ENCODE data around the gene ITGB1.

ITGB1 gene

DNA sequence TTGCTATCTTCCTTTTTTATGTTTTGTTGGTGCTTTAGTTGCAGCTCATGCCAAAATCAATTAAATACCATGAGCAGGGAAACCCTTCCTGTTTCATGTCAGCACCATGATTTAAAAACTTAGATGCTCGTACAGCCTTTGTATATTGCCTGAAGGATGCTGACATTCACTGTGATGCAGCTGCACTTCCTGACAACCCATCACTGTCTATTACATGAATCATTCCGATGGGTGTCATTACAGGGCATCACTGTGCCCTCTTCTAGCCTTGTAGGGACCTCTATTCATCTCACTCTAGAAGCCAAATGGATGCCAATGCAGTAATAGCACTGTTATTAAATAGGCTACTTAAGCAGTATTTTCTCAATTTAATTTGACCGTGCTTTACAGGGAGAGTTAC lies 18.3 kb upstream of the ITGB1 start:
- no peak for DNase-seq (ENCODE audit: low read depth in 1 of 2, low spot score in 1 of 2)
- in situ Hi-C loops (cut with HindIII; ENCODE audit: low pct_unique_long_range_greater_than_20kb, low sequenced_read_pairs), result no loop called here
- no peak for TF ChIP-seq JUND (IDR thresholded peaks at IDR 0.05; ENCODE audit: low read depth)

DNA sequence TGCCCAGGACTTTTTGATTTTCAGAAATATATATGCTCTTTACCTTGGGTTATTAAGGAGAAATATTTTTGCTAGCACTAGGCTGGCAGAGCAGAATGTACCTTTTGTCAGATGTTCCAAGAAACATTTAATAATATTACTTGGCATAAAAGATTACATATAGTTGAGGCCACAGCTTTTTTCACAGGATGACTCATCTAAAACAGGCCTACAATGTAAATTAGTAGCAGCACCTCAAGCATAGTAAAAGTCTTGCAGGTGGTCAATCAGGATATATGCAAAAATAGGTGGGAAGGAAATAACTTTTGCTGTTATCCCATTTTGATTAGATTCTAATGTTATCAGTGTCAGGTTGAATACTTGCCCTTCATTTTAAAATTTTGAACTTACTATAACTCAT lies 14.9 kb upstream of the ITGB1 start:
- in situ Hi-C loops (cut with HindIII; ENCODE audit: low pct_unique_long_range_greater_than_20kb, low sequenced_read_pairs), result no loop called here
- DNase-seq (ENCODE audit: low read depth in 1 of 2, low spot score in 1 of 2), result no peak
- no peak for TF ChIP-seq JUND (IDR thresholded peaks at IDR 0.05; ENCODE audit: low read depth)

DNA sequence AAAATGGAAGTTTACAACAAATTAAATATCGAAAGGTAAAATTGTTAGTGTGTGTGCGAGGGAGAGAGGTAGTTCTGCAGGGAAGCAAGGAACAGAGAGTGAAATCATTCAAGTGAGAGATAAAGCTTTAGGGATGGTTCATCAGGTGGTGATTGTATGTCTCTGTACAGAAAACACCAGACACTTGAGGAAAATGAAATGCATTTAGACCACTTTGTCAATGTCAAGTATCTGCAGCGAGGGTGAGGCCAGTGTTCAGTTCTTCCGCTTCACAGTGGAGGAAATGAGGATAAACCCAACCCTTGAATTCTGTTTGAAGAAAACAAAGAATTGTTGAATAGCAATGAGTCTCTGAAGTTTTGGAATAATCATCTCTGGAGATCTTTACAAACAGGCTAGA lies 14.4 kb upstream of the ITGB1 start:
- no peak for DNase-seq (ENCODE audit: low read depth in 1 of 2, low spot score in 1 of 2)

DNA sequence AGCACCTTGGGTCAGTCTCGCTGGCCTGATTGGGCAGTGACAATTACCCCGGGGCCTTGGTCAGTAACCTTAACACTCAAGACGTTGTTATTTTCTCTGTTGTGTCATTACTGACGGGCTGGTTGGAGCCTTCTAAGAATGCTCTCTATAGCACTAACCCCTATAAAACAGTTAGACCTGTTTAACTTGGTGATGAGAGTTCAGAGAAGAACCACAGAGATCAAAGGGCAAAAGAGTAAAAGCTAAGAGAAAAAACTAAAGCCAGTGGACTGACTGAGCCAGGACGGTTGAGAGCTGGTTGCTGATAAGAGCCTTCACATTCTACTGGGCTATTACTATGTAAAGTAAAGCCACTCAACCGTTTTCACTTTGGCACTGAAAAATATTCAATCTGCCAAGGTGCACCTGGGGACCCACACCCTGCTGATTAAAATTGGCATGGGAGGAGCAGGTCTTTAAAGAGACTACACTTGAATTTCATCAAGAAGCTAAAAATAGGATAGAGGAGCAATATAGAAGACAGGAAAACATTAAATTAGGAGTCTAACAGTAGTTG lies 13.6 kb upstream of the ITGB1 start:
- DNase-seq (ENCODE audit: low read depth in 1 of 2, low spot score in 1 of 2), result no peak
- in situ Hi-C loops (cut with HindIII; ENCODE audit: low pct_unique_long_range_greater_than_20kb, low sequenced_read_pairs), result no loop called here
- no peak for TF ChIP-seq JUND (IDR thresholded peaks at IDR 0.05; ENCODE audit: low read depth)

More for the DNA sequence above, 14.4 kb upstream of the ITGB1 start:
- in situ Hi-C loops (cut with HindIII; ENCODE audit: low pct_unique_long_range_greater_than_20kb, low sequenced_read_pairs), result no loop called here
- TF ChIP-seq JUND (IDR thresholded peaks at IDR 0.05; ENCODE audit: low read depth), result no peak

DNA sequence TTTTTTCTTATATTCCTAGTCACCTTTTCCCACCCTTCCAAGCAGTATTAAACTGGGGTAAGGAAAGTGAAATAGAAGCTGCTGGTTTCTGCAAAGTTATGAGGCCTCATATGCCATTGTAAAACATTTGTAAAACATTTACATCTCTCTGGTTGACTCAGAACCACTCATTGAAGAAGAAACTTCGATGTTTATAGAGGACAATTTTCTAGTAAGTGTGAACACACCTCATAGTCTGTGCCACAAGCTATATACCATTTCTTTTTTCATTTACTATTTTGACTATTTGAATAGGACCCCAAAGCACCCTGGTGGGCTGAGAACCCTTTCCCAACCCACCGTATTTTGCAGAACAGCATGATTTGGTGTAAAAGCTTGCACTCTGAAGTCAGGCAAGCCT lies 12.9 kb upstream of the ITGB1 start:
- no peak for TF ChIP-seq JUND (IDR thresholded peaks at IDR 0.05; ENCODE audit: low read depth)
- in situ Hi-C loops (cut with HindIII; ENCODE audit: low pct_unique_long_range_greater_than_20kb, low sequenced_read_pairs), result no loop called here
- no peak for DNase-seq (ENCODE audit: low read depth in 1 of 2, low spot score in 1 of 2)

DNA sequence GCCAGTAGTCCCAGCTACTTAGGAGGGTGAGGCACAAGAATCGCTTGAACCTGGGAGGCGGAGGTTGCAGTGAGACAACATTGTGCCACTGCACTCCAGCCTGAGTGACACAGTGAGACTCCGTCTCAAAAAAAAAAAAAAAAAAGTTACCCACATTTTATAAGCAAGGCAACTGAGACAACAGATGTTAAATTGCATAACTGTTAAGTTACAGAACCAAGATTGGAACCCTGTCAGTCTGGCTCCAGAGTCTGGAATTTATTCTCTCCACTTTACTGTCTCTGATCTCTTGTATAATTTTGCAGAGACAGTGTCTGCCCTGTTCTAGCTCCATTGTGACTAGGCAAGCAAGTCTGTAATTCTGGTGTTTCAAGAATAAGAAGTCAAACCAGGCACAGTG lies 6.2 kb upstream of the ITGB1 start:
- TF ChIP-seq JUND (IDR thresholded peaks at IDR 0.05; ENCODE audit: low read depth), result no peak
- in situ Hi-C loops (cut with HindIII; ENCODE audit: low pct_unique_long_range_greater_than_20kb, low sequenced_read_pairs), result no loop called here
- DNase-seq (ENCODE audit: low read depth in 1 of 2, low spot score in 1 of 2), result no peak

DNA sequence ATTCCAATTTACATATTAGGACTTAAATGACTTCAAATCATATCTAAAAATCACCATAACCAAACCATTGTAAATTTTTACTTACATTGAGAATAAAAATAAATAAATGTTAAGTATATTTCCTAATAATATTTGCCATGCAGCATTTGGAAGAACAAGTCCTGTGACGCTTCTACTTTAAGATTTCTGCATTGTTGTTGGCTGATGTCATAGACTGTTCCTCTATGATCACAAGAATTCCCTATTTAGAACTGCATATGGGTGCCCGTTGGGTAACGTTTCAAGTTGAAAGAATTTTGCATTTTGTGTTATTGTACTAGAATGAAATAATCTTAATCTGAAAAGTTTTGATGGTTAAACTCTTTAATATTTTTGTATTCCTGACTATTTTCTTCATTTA lies 5.1 kb upstream of the ITGB1 start:
- in situ Hi-C loops (cut with HindIII; ENCODE audit: low pct_unique_long_range_greater_than_20kb, low sequenced_read_pairs), result no loop called here
- DNase-seq (ENCODE audit: low read depth in 1 of 2, low spot score in 1 of 2), result no peak
- no peak for TF ChIP-seq JUND (IDR thresholded peaks at IDR 0.05; ENCODE audit: low read depth)

DNA sequence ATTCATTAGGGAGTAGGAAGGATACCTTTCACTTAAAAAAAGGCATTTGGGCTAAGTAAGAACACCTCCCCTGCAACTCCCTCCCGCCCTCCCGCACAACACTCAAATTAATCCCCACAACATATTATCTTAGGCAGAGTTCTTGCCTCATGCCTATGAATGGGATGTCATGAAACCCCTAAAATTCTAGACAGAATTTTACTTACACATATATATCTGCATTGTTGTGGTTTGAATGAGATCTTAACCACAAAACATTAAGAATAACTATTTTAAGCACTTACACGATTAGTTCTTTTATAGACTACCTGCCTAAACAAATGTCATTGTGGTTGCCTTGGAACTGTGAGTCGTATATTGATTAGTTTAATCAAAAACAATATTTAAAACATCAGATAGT lies 4.5 kb upstream of the ITGB1 start:
- no peak for TF ChIP-seq JUND (IDR thresholded peaks at IDR 0.05; ENCODE audit: low read depth)
- in situ Hi-C loops (cut with HindIII; ENCODE audit: low pct_unique_long_range_greater_than_20kb, low sequenced_read_pairs), result no loop called here

DNA sequence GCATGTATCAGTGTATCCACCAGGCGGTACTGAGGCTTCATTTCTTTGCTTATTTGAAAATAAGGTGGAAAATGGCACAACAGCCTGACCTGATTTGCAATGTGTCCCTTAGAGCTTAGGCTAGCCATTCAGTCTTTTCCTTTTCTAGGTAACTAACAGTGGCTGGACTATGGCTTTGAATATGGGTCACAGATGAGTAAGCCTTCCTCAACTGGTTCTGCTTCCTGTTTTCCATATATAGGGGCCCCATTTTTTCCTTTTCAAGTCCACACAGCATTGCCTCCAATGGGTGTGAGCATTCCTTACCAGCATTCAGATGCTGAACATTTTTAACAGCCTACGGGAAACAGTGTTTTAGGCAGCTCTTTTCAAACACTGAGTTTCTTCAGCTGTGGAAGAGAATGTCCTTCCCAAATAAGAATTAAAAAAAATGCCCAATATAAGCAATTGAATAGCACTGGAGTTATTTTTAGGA lies 3.9 kb upstream of the ITGB1 start:
- in situ Hi-C loops (cut with HindIII; ENCODE audit: low pct_unique_long_range_greater_than_20kb, low sequenced_read_pairs), result no loop called here
- no peak for DNase-seq (ENCODE audit: low read depth in 1 of 2, low spot score in 1 of 2)
- no peak for TF ChIP-seq JUND (IDR thresholded peaks at IDR 0.05; ENCODE audit: low read depth)

More for the DNA sequence above, 4.5 kb upstream of the ITGB1 start:
- DNase-seq (ENCODE audit: low read depth in 1 of 2, low spot score in 1 of 2), result no peak

DNA sequence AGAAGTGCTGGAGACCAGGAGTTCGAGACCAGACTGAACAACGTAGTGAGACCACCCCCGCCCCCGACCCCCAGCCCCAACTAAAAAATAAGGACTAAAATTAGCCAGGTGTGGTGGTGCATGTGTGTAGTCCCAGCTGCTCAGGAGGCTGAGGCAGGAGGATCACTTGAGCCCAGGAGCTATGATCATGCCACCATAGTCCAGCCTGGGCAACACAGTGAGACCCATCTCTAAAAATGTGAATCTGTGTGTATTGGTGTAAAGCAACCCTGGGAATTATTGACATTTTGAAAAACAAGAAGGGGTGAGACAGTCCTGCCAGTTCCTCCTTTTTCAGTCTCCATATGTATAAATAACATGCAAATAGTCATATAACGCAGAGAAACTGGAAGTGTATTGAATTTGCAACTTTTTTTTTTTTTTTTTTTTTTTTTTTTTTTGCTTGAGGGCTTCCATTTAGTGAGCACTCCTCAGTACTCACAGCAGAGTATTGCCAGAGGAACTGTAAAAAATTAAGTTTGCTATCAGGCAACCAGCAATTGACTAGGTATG lies 3.4 kb upstream of the ITGB1 start:
- TF ChIP-seq JUND (IDR thresholded peaks at IDR 0.05; ENCODE audit: low read depth), result no peak
- no peak for DNase-seq (ENCODE audit: low read depth in 1 of 2, low spot score in 1 of 2)
- in situ Hi-C loops (cut with HindIII; ENCODE audit: low pct_unique_long_range_greater_than_20kb, low sequenced_read_pairs), result no loop called here

DNA sequence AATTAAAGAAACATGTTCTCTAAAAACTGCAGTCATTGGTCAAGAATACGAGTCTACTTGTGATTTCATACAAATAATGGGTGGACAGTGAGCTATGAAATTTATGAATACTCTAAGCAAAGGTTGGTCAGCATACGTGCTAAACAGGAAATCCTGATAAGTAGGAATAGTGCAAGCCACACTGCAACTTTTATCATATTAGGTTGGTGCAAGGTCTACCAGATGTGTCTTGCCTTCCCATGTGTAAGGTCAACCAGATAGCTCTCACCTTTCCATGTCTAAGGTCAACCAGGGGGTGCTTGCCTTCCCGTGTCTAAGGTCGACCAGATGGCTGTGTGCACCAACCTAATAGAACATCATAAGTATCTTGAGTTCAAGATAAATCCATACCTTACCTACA lies 2.0 kb upstream of the ITGB1 start:
- in situ Hi-C loops (cut with HindIII; ENCODE audit: low pct_unique_long_range_greater_than_20kb, low sequenced_read_pairs), result no loop called here
- DNase-seq (ENCODE audit: low read depth in 1 of 2, low spot score in 1 of 2), result no peak
- no peak for TF ChIP-seq JUND (IDR thresholded peaks at IDR 0.05; ENCODE audit: low read depth)

DNA sequence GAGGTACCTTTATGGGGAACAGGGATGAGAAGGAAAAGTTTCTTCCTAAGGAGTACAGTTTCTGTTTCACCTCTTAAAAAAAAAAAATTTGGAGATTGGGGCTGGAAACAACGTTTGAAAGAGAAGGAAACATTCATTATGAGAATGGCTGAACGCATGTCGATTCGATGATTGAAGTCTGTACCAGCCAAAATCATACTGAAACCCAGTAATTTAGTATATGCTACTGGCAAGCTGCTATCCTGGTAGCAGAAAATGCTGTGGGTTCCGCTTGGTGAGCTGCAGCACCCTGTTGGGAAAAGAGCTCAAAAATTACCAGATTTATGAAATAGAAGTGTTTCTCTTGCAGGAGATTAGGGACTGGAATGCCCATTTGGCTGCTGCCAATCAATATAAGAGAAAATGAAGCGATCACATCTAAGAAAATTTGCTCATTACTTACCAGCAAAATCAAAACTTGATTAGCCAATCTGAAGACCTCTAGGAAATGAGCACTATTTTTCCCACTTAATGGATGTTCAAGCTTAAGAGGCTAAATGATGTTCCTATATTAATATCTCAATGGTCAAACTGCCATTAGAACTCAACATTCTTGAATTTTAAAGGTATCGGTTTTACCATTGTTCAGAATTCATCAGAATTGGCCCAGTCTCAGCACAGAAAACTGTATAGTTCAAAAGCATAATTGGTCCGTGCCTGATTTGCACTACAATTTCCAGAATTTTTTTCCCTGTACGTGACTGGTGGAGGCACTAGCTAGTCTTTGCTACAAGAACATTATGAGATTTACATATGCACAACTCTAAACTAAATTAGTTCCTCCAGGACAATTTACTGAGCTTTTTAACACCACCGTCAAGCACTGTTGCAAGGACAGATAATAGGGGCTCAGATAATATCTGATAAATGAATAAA lies 1.2 kb upstream of the ITGB1 start:
- no peak for TF ChIP-seq JUND (IDR thresholded peaks at IDR 0.05; ENCODE audit: low read depth)
- in situ Hi-C loops (cut with HindIII; ENCODE audit: low pct_unique_long_range_greater_than_20kb, low sequenced_read_pairs), result no loop called here
- DNase-seq (ENCODE audit: low read depth in 1 of 2, low spot score in 1 of 2), result no peak
